Measurements from ENCODE around the gene RUSC1.

RUSC1 gene

GRCh38 chr1:155296661-155297060 is 24.0 kb upstream of the RUSC1 start:
- DNase-seq = no peak

GRCh38 chr1:155297384-155297783 is 23.3 kb upstream of the RUSC1 start:
- DNase-seq = no peak

- no peak for DNase-seq
These were observed 20.7 kb upstream of the RUSC1 start for GRCh38 chr1:155300024-155300423.

DNA sequence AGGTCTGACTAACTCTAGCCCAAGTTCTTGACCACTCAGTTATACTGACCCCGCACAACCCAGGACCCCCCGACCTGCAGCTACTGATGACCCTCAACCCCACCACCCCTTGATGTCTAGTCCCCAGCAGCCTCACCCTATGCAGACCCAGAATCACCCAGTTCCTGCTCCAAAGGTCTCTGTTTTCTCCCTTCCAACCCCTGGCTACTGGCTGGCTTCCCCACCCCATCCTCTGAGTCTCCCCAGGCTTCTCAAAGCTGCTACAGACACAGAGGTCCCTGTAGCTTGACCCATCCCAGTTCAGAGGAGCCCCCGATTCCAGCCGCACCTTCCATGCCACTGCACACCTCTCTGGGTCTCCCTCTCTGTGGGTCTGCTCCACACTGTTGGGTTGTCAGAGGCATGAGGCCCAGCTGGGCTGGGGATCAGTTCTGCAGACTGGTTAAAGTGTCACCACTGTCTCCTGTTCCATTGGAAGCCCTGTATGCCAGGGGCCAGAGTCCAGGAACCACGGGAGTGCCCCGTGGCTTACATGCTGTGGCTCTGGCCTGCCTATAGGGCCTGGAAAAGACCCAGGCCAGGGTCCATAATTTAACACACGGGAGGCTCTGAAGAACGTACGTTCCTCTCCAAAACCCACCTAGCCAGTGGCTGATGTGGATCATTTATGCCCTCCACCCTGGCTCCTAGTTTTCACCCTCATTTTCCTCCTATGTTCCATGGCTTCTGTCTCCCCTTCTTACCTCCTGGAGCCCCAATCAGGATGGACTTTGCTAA is 20.0 kb upstream of the RUSC1 start:
- no peak for DNase-seq

DNA sequence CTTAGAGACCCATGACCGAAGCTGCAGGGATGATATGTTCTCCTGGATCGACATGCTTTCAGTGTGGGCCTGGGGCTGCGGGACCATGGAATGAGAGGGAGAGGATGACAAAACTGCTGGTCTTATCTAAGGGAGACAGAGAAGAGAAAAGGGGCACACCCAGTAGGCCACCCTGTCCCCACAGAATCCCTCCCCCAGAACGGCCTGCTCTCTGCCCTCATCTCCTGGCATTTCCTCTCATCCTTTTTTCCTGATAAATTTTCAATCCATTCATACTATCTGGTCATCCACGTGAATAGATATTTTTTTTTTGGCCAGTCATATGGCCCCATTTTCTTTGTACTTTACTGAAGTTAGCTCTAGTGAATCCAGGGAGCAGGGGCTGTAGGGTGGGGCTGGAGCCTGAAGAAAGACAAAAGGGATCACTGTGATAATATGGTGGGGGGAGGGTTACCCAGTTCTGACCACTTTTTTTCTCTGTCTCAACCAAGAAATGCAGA is 19.3 kb upstream of the RUSC1 start, which contains the start of gene PKLR:
Gene PKLR, minus strand, starts transcription at position 97 of the 500 bp plus-strand sequence. Its CDS starts 43 bp downstream, at position 54.
- DNase-seq = no peak

- DNase-seq = no peak
These were observed 16.1 kb upstream of the RUSC1 start for GRCh38 chr1:155304558-155305063.

DNA sequence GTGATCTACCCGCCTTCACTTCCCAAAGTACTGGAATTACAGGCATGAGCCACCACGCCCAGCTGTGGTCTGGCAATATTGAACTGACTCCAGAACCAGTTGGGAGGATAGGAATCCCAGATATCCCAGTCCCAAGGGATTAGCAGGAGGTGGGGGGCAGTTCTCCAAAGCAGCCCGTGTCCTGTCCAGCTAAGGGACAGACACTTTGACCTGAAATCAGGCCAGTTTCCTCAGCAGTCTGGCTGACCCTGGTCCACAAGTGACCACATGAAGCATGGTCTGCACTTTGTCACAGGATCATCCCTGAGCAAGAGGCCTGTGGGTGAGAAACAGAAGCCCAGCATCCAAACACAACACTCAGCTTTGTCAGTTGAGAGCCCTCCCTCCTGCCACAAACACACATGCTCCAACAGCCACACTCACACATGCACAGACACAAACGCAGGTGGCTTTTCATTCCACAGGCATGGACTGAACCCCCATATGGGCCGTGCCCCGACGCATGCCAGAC is 14.8 kb upstream of the RUSC1 start:
- no peak for DNase-seq

- no peak for DNase-seq
These were observed 13.4 kb upstream of the RUSC1 start for GRCh38 chr1:155307247-155307740.

- peak; percentile 95 to 97 for DNase-seq
These were observed 11.9 kb upstream of the RUSC1 start, which contains the start of gene FDPS for GRCh38 chr1:155308493-155309422. Gene FDPS (plus strand): TSS chr1:155308866. CDS start chr1:155309790, 924 bp downstream.

- DNase-seq = no peak
These were observed 11.2 kb upstream of the RUSC1 start for GRCh38 chr1:155309423-155310021.

GRCh38 chr1:155313261-155313660 is 7.4 kb upstream of the RUSC1 start:
- no peak for DNase-seq

GRCh38 chr1:155316922-155317321 is 3.8 kb upstream of the RUSC1 start:
- no peak for DNase-seq

DNA sequence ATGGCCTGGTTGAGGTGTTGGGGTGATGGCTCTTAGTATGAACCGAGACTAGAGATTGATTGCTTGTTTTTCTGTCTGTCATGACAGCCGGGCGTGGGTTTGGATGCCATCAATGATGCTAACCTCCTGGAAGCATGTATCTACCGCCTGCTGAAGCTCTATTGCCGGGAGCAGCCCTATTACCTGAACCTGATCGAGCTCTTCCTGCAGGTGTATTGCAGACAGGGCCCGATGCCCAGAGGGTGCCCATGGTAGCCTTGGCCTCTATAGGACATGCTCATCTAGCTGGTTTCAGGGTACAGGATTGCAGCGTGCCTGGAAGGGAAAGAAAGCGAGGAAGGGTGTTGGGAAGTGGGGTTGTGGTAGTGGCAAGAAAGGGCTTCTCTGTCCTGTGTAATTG is 2.6 kb upstream of the RUSC1 start:
- no peak for DNase-seq

- DNase-seq = no peak
These were observed 1.2 kb upstream of the RUSC1 start for GRCh38 chr1:155319536-155319935.

DNA sequence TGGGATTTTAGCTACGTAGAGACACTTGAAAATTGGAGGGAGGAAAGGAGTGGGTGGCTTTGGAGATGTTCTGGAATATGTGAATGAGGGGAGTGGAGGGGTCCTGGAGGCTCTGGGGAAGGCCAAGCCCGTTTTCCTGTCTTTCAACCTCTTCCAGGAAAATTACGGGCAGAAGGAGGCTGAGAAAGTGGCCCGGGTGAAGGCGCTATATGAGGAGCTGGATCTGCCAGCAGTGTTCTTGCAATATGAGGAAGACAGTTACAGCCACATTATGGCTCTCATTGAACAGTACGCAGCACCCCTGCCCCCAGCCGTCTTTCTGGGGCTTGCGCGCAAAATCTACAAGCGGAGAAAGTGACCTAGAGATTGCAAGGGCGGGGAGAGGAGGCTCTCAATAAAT is 442 bp upstream of the RUSC1 start:
- no peak for DNase-seq

DNA sequence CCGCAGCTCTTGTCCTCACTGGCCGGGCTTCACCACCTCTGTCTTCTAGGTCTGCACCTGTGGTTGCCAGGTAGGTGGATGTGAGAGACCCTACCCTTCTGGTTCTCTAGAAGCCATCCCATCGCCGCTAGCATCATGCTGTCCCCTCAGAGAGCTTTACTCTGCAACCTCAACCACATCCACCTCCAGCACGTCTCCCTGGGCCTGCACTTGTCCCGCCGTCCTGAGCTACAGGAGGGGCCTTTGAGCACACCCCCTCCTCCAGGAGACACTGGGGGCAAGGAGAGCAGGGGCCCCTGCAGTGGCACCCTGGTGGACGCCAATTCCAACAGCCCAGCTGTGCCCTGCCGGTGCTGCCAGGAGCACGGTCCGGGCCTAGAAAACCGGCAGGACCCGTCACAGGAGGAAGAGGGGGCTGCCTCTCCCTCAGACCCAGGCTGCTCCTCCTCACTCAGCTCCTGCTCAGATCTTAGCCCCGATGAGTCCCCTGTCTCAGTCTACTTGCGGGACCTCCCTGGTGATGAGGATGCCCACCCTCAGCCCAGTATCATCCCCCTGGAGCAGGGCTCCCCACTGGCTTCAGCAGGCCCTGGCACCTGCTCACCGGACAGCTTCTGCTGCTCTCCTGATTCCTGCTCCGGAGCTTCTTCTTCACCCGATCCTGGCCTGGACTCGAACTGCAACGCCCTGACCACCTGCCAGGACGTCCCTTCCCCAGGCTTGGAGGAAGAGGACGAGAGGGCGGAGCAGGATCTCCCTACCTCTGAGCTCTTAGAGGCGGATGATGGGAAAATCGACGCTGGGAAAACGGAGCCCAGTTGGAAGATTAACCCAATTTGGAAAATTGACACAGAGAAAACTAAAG is 1.2 kb downstream of the RUSC1 start:
- no peak for DNase-seq

- no peak for DNase-seq
These were observed 1.9 kb downstream of the RUSC1 start for GRCh38 chr1:155322571-155322952.

- DNase-seq = peak; percentile 78 to 85
These were observed 2.4 kb downstream of the RUSC1 start for GRCh38 chr1:155322953-155323728.

GRCh38 chr1:155323729-155324036 is 3.0 kb downstream of the RUSC1 start:
- DNase-seq = peak; percentile 69 to 71

- peak; percentile 78 to 81 for DNase-seq
These were observed 3.5 kb downstream of the RUSC1 start for GRCh38 chr1:155324037-155324716.

All from activated CD4-positive, alpha-beta T cell treated with anti-CD3 and anti-CD28 coated beads, Interleukin-2, amount 50 U/mL, for 4 hours (primary cell).